GM12892 (cell line): ENCODE results near the gene MYO5B.

Source experiments
- POLR2A ChIP-seq: IDR thresholded peaks from 2 replicates; pipeline ENCODE4 v1.6.1; 2011; ENCODE audit warnings: low read depth, low read length, control low read depth
- POLR2AphosphoS5 ChIP-seq: IDR thresholded peaks from 2 replicates; pipeline ENCODE4 v1.6.1; 2011; ENCODE audit warnings: low read depth, low read length, control low read depth

DNA sequence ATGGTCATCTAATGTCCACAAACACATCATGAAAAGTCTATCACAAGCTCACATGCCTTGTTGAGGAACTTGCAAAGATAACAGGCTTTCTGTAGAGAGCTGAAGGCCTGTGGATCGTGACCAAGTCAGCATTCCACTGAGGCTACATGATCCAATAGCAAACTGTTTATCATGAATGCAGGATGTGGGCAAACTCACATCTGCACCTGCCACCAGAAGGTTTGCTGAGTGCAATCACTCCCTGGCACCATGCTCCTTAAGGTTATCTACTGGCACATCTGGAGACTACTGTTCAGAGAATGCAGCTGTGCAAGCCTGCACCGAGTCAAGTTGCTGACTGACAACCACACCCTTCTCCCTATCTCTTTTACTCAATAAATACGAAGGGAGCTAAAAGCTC, 314.3 kb downstream of the MYO5B start:
- TF ChIP-seq POLR2A (no peak), POLR2AphosphoS5 (no peak)
